Measurements from ENCODE around the gene DNAJC8.

Gene DNAJC8

GRCh38 chr1:28196330-28196729, 36.5 kb downstream of the DNAJC8 start:
- in situ Hi-C loops (cut with MboI; ENCODE audit: low pct_unique_long_range_greater_than_20kb, low sequenced_read_pairs, unreplicated experiment): no loop called here
- TF ChIP-seq, protein P1, sequence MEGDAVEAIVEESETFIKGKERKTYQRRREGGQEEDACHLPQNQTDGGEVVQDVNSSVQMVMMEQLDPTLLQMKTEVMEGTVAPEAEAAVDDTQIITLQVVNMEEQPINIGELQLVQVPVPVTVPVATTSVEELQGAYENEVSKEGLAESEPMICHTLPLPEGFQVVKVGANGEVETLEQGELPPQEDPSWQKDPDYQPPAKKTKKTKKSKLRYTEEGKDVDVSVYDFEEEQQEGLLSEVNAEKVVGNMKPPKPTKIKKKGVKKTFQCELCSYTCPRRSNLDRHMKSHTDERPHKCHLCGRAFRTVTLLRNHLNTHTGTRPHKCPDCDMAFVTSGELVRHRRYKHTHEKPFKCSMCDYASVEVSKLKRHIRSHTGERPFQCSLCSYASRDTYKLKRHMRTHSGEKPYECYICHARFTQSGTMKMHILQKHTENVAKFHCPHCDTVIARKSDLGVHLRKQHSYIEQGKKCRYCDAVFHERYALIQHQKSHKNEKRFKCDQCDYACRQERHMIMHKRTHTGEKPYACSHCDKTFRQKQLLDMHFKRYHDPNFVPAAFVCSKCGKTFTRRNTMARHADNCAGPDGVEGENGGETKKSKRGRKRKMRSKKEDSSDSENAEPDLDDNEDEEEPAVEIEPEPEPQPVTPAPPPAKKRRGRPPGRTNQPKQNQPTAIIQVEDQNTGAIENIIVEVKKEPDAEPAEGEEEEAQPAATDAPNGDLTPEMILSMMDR (IDR thresholded peaks at IDR 0.05; ENCODE audit: extremely low read depth, insufficient read depth, missing control alignments): no peak
- no peak for DNase-seq (ENCODE audit: low spot score)

GRCh38 chr1:28195780-28196179, 37.0 kb downstream of the DNAJC8 start:
- TF ChIP-seq, protein P1 (IDR thresholded peaks at IDR 0.05; ENCODE audit: extremely low read depth, insufficient read depth, missing control alignments): no peak
- in situ Hi-C loops (cut with MboI; ENCODE audit: low pct_unique_long_range_greater_than_20kb, low sequenced_read_pairs, unreplicated experiment): no loop called here
- DNase-seq (ENCODE audit: low spot score): no peak

DNA sequence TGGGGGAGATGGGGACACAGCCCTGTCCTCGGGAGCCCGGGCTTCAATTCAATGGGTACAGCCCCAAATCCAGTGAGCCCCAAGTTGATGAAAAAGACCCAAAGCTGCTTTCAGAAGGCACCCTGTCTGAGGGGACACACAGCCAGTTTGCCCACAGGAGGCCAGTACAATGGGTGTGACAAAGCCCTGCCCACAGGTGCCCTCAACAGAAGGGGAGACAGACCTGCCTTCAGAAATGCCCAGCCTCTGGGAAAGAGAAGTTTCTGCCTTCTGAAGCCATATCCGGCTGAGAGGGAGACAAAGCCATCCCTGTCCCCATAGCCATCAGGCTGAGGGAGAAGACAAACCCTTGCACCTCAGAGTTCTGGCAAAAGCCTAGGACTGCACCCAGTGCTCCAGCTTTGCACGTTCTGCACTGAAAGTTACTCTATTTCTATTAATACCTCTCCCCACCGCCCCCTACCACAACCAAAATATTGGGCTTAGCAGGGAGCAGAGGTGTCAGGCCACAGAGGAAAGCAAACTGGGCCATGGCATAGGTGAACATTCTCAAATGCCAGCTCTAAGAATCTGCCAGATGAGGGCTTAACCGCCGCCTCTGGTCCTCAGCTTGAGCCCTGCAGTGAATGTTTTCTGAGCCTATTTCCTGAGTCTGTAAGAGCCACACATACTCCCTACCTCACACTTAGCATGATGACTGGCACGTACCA, 38.3 kb downstream of the DNAJC8 start:
- DNase-seq (ENCODE audit: low spot score): no peak
- TF ChIP-seq, protein P1 (IDR thresholded peaks at IDR 0.05; ENCODE audit: extremely low read depth, insufficient read depth, missing control alignments): no peak
- in situ Hi-C loops (cut with MboI; ENCODE audit: low pct_unique_long_range_greater_than_20kb, low sequenced_read_pairs, unreplicated experiment): no loop called here

- in situ Hi-C loops (cut with MboI; ENCODE audit: low pct_unique_long_range_greater_than_20kb, low sequenced_read_pairs, unreplicated experiment): no loop called here
Measured at GRCh38 chr1:28193701-28194161, 39.1 kb downstream of the DNAJC8 start.

GRCh38 chr1:28190996-28191645, 41.7 kb downstream of the DNAJC8 start:
- TF ChIP-seq, protein P1 (IDR thresholded peaks at IDR 0.05; ENCODE audit: extremely low read depth, insufficient read depth, missing control alignments): no peak
- in situ Hi-C loops (cut with MboI; ENCODE audit: low pct_unique_long_range_greater_than_20kb, low sequenced_read_pairs, unreplicated experiment): no loop called here
- DNase-seq (ENCODE audit: low spot score): no peak

More at GRCh38 chr1:28193701-28194161, 39.1 kb downstream of the DNAJC8 start:
- TF ChIP-seq, protein P1 (IDR thresholded peaks at IDR 0.05; ENCODE audit: extremely low read depth, insufficient read depth, missing control alignments): no peak
- DNase-seq (ENCODE audit: low spot score): no peak

GRCh38 chr1:28190337-28190979, 42.4 kb downstream of the DNAJC8 start:
- DNase-seq (ENCODE audit: low spot score): no peak
- in situ Hi-C loops (cut with MboI; ENCODE audit: low pct_unique_long_range_greater_than_20kb, low sequenced_read_pairs, unreplicated experiment): no loop called here
- TF ChIP-seq, protein P1 (IDR thresholded peaks at IDR 0.05; ENCODE audit: extremely low read depth, insufficient read depth, missing control alignments): no peak

Measured in GM13977 (cell line).